ENCODE results near the gene RREB1.

GRCh38 chr6:7258231-7258763 lies 150.5 kb downstream of the RREB1 start:
- no peak for TF ChIP-seq POLR2A (IDR thresholded peaks at IDR 0.05)
- TF ChIP-seq CTCF (IDR thresholded peaks at IDR 0.05): no peak

Data from adrenal gland (tissue), 5 donors.